C4-2B (cell line): ENCODE results near the gene MRPL40.

Experiments used
- ZFX ChIP-seq: fragments of 450-650 bp; IDR thresholded peaks from 2 replicates; pipeline ENCODE4 v1.6.1; 2017
- TF ChIP-seq, protein P1 (sequence below): fragments of 450-650 bp; conservative IDR thresholded peaks from 2 replicates; pipeline ENCODE4 v1.5.1; 2017; ENCODE audit warnings: mild to moderate bottlenecking

DNA sequence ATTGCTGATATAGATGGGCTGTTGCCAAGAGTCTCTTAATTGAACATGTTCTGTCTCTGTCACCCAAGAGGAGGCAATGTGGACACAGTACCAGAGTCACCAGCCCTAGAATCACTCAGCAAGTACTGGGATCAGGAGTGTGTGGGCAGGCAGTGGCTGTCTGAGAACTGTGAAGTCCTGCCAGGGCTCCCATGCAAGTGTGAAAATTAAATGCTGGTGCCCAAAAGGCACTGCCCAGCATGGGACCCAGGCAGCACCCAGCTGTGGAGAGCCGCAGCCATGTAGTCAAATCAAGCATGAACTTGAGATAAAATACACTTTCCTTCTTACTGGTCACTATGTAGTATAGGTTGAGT is 20.7 kb upstream of the MRPL40 start:
- TF ChIP-seq, protein P1, sequence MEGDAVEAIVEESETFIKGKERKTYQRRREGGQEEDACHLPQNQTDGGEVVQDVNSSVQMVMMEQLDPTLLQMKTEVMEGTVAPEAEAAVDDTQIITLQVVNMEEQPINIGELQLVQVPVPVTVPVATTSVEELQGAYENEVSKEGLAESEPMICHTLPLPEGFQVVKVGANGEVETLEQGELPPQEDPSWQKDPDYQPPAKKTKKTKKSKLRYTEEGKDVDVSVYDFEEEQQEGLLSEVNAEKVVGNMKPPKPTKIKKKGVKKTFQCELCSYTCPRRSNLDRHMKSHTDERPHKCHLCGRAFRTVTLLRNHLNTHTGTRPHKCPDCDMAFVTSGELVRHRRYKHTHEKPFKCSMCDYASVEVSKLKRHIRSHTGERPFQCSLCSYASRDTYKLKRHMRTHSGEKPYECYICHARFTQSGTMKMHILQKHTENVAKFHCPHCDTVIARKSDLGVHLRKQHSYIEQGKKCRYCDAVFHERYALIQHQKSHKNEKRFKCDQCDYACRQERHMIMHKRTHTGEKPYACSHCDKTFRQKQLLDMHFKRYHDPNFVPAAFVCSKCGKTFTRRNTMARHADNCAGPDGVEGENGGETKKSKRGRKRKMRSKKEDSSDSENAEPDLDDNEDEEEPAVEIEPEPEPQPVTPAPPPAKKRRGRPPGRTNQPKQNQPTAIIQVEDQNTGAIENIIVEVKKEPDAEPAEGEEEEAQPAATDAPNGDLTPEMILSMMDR = no peak
- no peak for TF ChIP-seq ZFX
